Measurements from ENCODE around the gene DNAJB1. TPM values are rescaled to one million over a fixed set of nuclear protein-coding genes. Genes with fewer than 3 reads are reported as not detected.

The DNAJB1 gene
- total RNA-seq, 1 experiment from 2014 or later = 122 TPM

GRCh38 chr19:14561847-14562351, 43.7 kb upstream of the DNAJB1 start:
- POLR2A ChIA-PET (ENCODE audit: low non-redundant PET) = no interaction called here

GRCh38 chr19:14561249-14561648, 43.1 kb upstream of the DNAJB1 start:
- no peaks in the 10 kb centered on the region for H3K9me3 ChIP-seq (ENCODE audit: low read depth, low read length, poor library complexity, severe bottlenecking)
- H3K27ac ChIP-seq (ENCODE audit: low read depth, low read length, poor library complexity, severe bottlenecking) = peak overlapping the region; percentile 58
- peaks cover 19% of the 10 kb centered on the region for H3K4me1 ChIP-seq (ENCODE audit: insufficient read depth, low read length, poor library complexity, severe bottlenecking)
- no peak for DNase-seq (ENCODE audit: low spot score)
- BruUV-seq (replicated peaks) = no TSS peak
- ChIA-PET CTCF (interaction anchor here (0.5 kb wide), 1 partner anchor 9 kb away, joined by 9 read pairs; no protein-coding TSS in a partner anchor), POLR2A (ENCODE audit: low non-redundant PET) (no interaction called here)
- intact Hi-C loops (cut with micrococcal nuclease; ENCODE audit: unreplicated experiment) = no loop called here
- no peak overlapping the region for H3K4me3 ChIP-seq (ENCODE audit: low read depth, low read length, poor library complexity, severe bottlenecking)
- H3K36me3 ChIP-seq (ENCODE audit: insufficient read depth, low read length, poor library complexity, severe bottlenecking) = peaks cover 14% of the 10 kb centered on the region
- TF ChIP-seq CTCF (conservative IDR thresholded peaks at IDR 0.05; ENCODE audit: low read depth, low read length) (no peak), EZH2 (IDR thresholded peaks at IDR 0.05; ENCODE audit: borderline replicate concordance, low read depth, low read length, poor library complexity, severe bottlenecking) (no peak)
- no peaks in the 10 kb centered on the region for H3K27me3 ChIP-seq (replicated peaks; ENCODE audit: insufficient read depth, low read depth, low read length, poor library complexity)

More at GRCh38 chr19:14561847-14562351, 43.7 kb upstream of the DNAJB1 start:
- BruUV-seq (replicated peaks) = no TSS peak
- Histone ChIP-seq H3K9me3 (ENCODE audit: low read depth, low read length, poor library complexity, severe bottlenecking) (no peaks in the 10 kb centered on the region), H3K4me1 (ENCODE audit: insufficient read depth, low read length, poor library complexity, severe bottlenecking) (peaks cover 19% of the 10 kb centered on the region), H3K36me3 (ENCODE audit: insufficient read depth, low read length, poor library complexity, severe bottlenecking) (peaks cover 15% of the 10 kb centered on the region), H3K27me3 (replicated peaks; ENCODE audit: insufficient read depth, low read depth, low read length, poor library complexity) (no peaks in the 10 kb centered on the region), H3K4me3 (ENCODE audit: low read depth, low read length, poor library complexity, severe bottlenecking) (no peak overlapping the region), H3K27ac (ENCODE audit: low read depth, low read length, poor library complexity, severe bottlenecking) (peak overlapping the region; percentile 4)
- TF ChIP-seq CTCF (conservative IDR thresholded peaks at IDR 0.05; ENCODE audit: low read depth, low read length) (no peak), EZH2 (IDR thresholded peaks at IDR 0.05; ENCODE audit: borderline replicate concordance, low read depth, low read length, poor library complexity, severe bottlenecking) (no peak)
- CTCF ChIA-PET = interaction anchor here (0.5 kb wide), 1 partner anchor 10 kb away, joined by 9 read pairs; no protein-coding TSS in a partner anchor
- no peak for DNase-seq (ENCODE audit: low spot score)
- intact Hi-C loops (cut with micrococcal nuclease; ENCODE audit: unreplicated experiment) = no loop called here

- Histone ChIP-seq H3K27me3 (replicated peaks; ENCODE audit: insufficient read depth, low read depth, low read length, poor library complexity) (no peaks in the 10 kb centered on the region), H3K4me3 (ENCODE audit: low read depth, low read length, poor library complexity, severe bottlenecking) (no peak overlapping the region), H3K36me3 (ENCODE audit: insufficient read depth, low read length, poor library complexity, severe bottlenecking) (peaks cover 9% of the 10 kb centered on the region), H3K4me1 (ENCODE audit: insufficient read depth, low read length, poor library complexity, severe bottlenecking) (peaks cover 19% of the 10 kb centered on the region), H3K9me3 (ENCODE audit: low read depth, low read length, poor library complexity, severe bottlenecking) (no peaks in the 10 kb centered on the region), H3K27ac (ENCODE audit: low read depth, low read length, poor library complexity, severe bottlenecking) (peak overlapping the region; percentile 58)
- no TSS peak for BruUV-seq (replicated peaks)
- intact Hi-C loops (cut with micrococcal nuclease; ENCODE audit: unreplicated experiment) = no loop called here
- TF ChIP-seq EZH2 (IDR thresholded peaks at IDR 0.05; ENCODE audit: borderline replicate concordance, low read depth, low read length, poor library complexity, severe bottlenecking) (no peak), CTCF (conservative IDR thresholded peaks at IDR 0.05; ENCODE audit: low read depth, low read length) (no peak)
- ChIA-PET POLR2A (ENCODE audit: low non-redundant PET) (no interaction called here), CTCF (no interaction called here)
- DNase-seq (ENCODE audit: low spot score) = no peak
Observed at GRCh38 chr19:14560776-14561108, 42.5 kb upstream of the DNAJB1 start.

All from A673 (cell line).